ENCODE measurements around the gene SPO11. TPM values are rescaled to one million over a fixed set of nuclear protein-coding genes. Genes with fewer than 3 reads are reported as not detected.

Gene SPO11
- total RNA-seq, 1 experiment from 2014 or later: not detected

DNA sequence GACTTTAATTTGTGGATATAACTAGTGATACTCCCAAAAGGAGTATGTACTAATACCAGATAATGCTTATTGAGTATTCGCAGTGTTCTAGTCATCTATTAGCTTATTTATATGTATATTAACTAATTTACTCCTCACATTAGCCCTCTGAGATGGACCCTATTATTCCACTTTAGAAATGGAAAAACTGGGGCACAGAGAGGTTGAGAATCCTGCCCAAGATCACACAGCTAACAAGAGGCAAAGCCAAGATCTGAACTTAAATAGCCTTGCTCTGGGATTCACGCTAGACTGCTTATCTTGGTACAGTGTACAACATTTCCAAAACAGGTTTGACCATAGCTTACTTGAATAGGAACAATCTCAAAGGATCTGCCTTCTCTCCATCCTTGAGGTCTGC lies 8.5 kb upstream of the SPO11 start:
- intact Hi-C loops (cut with micrococcal nuclease): no loop called here
- no peaks in the 10 kb centered on the region for H3F3A ChIP-seq (ENCODE audit: low read length, unreplicated experiment)
- H3K9me3 ChIP-seq (ENCODE audit: low read length): no peaks in the 10 kb centered on the region
- no peak for DNase-seq
- no peak overlapping the region for H3K4me2 ChIP-seq (ENCODE audit: low read length)
- CTCF ChIA-PET: no interaction called here
- no peaks in the 10 kb centered on the region for H3K9me2 ChIP-seq (replicated peaks; ENCODE audit: low read length)
- peaks cover 47% of the 10 kb centered on the region for H3K27me3 ChIP-seq (ENCODE audit: low read length)
- no peak overlapping the region for H3K9ac ChIP-seq (ENCODE audit: low read length)
- BruUV-seq (replicated peaks): no TSS peak
- no peak overlapping the region for H3K4me3 ChIP-seq (ENCODE audit: low read length)
- no peak overlapping the region for H3K27ac ChIP-seq (ENCODE audit: low read length)
- H2AFZ ChIP-seq (ENCODE audit: low read length): no peak overlapping the region
- peaks cover 2% of the 10 kb centered on the region for H3K4me1 ChIP-seq (ENCODE audit: insufficient read depth, low read length)
- POLR2A ChIA-PET (ENCODE audit: unreplicated experiment): no interaction called here
- H3K36me3 ChIP-seq (ENCODE audit: low read depth, low read length): no peaks in the 10 kb centered on the region
- no peaks in the 10 kb centered on the region for H3K79me2 ChIP-seq (ENCODE audit: low read length)
- ATAC-seq: no peak
- no peaks in the 10 kb centered on the region for H4K20me1 ChIP-seq (ENCODE audit: low read length)
- no peak for TF ChIP-seq EZH2phosphoT487 (IDR thresholded peaks at IDR 0.05; ENCODE audit: borderline replicate concordance, low read length)
- TF ChIP-seq EZH2 (IDR thresholded peaks at IDR 0.05; ENCODE audit: low read length, unreplicated experiment): no peak
- TF ChIP-seq, protein P1, sequence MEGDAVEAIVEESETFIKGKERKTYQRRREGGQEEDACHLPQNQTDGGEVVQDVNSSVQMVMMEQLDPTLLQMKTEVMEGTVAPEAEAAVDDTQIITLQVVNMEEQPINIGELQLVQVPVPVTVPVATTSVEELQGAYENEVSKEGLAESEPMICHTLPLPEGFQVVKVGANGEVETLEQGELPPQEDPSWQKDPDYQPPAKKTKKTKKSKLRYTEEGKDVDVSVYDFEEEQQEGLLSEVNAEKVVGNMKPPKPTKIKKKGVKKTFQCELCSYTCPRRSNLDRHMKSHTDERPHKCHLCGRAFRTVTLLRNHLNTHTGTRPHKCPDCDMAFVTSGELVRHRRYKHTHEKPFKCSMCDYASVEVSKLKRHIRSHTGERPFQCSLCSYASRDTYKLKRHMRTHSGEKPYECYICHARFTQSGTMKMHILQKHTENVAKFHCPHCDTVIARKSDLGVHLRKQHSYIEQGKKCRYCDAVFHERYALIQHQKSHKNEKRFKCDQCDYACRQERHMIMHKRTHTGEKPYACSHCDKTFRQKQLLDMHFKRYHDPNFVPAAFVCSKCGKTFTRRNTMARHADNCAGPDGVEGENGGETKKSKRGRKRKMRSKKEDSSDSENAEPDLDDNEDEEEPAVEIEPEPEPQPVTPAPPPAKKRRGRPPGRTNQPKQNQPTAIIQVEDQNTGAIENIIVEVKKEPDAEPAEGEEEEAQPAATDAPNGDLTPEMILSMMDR (conservative IDR thresholded peaks at IDR 0.05; ENCODE audit: low read depth, low read length): no peak

DNA sequence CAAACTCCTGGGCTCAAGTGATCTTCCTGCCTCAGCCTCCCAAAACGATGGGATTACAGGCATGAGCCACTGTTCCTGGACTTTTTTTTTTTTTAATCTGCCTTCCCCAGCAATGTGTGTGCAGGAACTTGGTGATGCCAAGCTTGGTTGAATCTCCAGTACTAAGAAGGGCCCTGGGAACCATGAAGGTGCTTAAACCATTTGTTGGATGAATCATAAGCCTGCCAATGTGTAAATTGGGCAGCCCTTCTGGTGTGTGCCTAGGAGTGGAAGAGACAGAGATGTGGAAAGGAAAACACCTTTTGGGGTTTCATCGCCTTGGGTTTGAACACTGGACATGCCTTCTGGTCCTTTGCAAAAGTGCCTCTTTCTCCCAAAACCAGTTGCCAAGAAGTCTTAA lies 7.1 kb upstream of the SPO11 start:
- Histone ChIP-seq H3K4me2 (ENCODE audit: low read length) (no peak overlapping the region), H3K36me3 (ENCODE audit: low read depth, low read length) (no peaks in the 10 kb centered on the region), H3K27ac (ENCODE audit: low read length) (no peak overlapping the region), H3K9me3 (ENCODE audit: low read length) (no peaks in the 10 kb centered on the region), H3F3A (ENCODE audit: low read length, unreplicated experiment) (no peaks in the 10 kb centered on the region), H2AFZ (ENCODE audit: low read length) (no peak overlapping the region), H3K79me2 (ENCODE audit: low read length) (no peaks in the 10 kb centered on the region), H4K20me1 (ENCODE audit: low read length) (no peaks in the 10 kb centered on the region), H3K9me2 (replicated peaks; ENCODE audit: low read length) (no peaks in the 10 kb centered on the region), H3K9ac (ENCODE audit: low read length) (no peak overlapping the region), H3K27me3 (ENCODE audit: low read length) (peaks cover 47% of the 10 kb centered on the region), H3K4me3 (ENCODE audit: low read length) (no peak overlapping the region), H3K4me1 (ENCODE audit: insufficient read depth, low read length) (peaks cover 15% of the 10 kb centered on the region)
- no peak for DNase-seq
- no peak for ATAC-seq
- BruUV-seq (replicated peaks): no TSS peak
- ChIA-PET POLR2A (ENCODE audit: unreplicated experiment) (no interaction called here), CTCF (interaction anchor here (0.7 kb wide), 1 partner anchor 13 kb away, joined by 3 read pairs; no protein-coding TSS in a partner anchor)
- TF ChIP-seq EZH2phosphoT487 (IDR thresholded peaks at IDR 0.05; ENCODE audit: borderline replicate concordance, low read length) (no peak), EZH2 (IDR thresholded peaks at IDR 0.05; ENCODE audit: low read length, unreplicated experiment) (no peak)
- TF ChIP-seq, protein P1 (conservative IDR thresholded peaks at IDR 0.05; ENCODE audit: low read depth, low read length): no peak
- intact Hi-C loops (cut with micrococcal nuclease): no loop called here

DNA sequence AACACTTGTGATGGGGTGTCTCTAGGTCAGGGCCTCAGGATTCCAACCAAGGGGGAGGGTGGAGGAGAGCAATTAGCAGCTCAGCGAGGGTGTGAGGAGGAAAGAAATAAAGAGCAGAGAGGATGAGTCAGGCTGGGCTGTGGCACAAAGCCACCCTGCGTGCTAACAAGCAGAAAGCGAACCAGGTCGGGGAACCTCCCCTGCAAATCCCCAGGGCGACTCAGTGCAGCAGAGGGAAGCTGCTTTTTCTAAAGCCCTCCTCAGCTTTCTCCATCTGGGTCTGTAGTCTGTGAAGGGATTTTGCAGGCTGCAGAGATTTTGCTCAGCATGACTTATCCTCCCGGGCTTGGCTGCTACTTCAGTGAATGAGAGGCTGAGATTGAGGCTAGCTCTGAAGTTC lies 6.6 kb upstream of the SPO11 start:
- CTCF ChIA-PET: no interaction called here

More for the DNA sequence above, 6.6 kb upstream of the SPO11 start:
- no peak overlapping the region for H3K4me2 ChIP-seq (ENCODE audit: low read length)
- peaks cover 15% of the 10 kb centered on the region for H3K4me1 ChIP-seq (ENCODE audit: insufficient read depth, low read length)
- no peaks in the 10 kb centered on the region for H4K20me1 ChIP-seq (ENCODE audit: low read length)
- H3K27ac ChIP-seq (ENCODE audit: low read length): no peak overlapping the region
- POLR2A ChIA-PET (ENCODE audit: unreplicated experiment): interaction anchor here (0.7 kb wide), 1 partner anchor 142 kb away, joined by 4 read pairs; no protein-coding TSS in a partner anchor
- peak; percentile 37 for DNase-seq
- H3F3A ChIP-seq (ENCODE audit: low read length, unreplicated experiment): no peaks in the 10 kb centered on the region
- H3K4me3 ChIP-seq (ENCODE audit: low read length): no peak overlapping the region
- ATAC-seq: no peak
- no peaks in the 10 kb centered on the region for H3K9me3 ChIP-seq (ENCODE audit: low read length)
- H3K9me2 ChIP-seq (replicated peaks; ENCODE audit: low read length): no peaks in the 10 kb centered on the region
- BruUV-seq (replicated peaks): no TSS peak
- H3K27me3 ChIP-seq (ENCODE audit: low read length): peaks cover 43% of the 10 kb centered on the region
- intact Hi-C loops (cut with micrococcal nuclease): no loop called here
- no peaks in the 10 kb centered on the region for H3K79me2 ChIP-seq (ENCODE audit: low read length)
- H3K36me3 ChIP-seq (ENCODE audit: low read depth, low read length): no peaks in the 10 kb centered on the region
- H2AFZ ChIP-seq (ENCODE audit: low read length): no peak overlapping the region
- no peak for TF ChIP-seq EZH2 (IDR thresholded peaks at IDR 0.05; ENCODE audit: low read length, unreplicated experiment)
- no peak for TF ChIP-seq EZH2phosphoT487 (IDR thresholded peaks at IDR 0.05; ENCODE audit: borderline replicate concordance, low read length)
- no peak overlapping the region for H3K9ac ChIP-seq (ENCODE audit: low read length)

Data from PC-3 (cell line).